Activated naive CD8-positive, alpha-beta T cell treated with anti-CD3 and anti-CD28 coated beads, Interleukin-2, amount 50 U/mL, for 16 hours (primary cell): Measurements from ENCODE around the gene RPL13.
"Not testable (repeated sequence)": the region's sequence is repeated elsewhere in the genome, so short reads cannot be mapped to it uniquely, and the experiment has no call there.

Experiments
- DNase-seq: peaks from one replicate; pipeline ENCODE4 v3.0.0-alpha.2; 2020; ENCODE audit warnings: low read depth, low spot score

Gene RPL13

DNA sequence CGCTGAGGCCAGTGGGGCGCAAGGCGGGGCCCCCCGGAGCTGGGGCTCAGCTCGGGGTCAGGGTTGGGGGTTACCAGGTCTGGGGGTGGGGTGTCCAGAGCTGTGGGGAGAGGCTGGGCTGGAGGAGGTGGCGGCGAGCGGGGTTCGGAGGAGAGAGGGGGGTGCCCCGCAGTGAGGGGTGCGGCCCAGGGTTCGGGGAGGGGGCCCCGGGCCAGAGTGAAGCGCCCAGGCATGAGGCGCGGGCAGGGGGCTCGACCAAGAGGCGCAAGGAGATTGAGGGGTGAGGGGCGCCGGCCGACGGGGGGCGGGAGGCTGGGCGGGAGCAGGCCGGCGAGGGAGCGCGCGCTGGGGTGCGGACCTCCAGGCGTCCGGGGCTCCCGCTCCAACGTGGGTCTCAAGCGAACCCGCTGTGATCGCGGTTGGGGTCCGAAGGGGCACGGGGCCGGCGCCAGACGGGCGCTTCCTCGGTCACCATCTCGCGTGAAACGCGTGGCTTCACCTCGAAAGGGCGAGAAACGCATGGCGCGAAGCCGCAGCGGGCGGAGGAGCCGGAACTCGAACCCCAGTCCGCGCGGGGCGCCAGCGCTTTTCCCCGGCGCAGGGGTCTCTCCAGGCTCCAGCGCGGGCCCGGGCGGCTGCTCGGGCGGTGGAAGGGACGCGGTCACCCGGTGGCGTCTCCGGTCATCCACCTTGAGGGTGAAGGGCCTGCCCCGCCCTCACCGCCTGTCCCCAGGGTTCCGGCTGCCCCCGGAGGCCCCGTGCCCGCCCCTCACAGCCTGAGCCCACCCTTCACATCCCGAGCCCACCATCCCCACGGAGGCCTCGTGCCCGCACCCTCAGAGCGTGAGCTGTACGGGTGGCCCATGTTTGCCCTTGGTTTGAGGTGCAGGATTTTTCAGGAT is 15.9 kb downstream of the RPL13 start:
- no peak for DNase-seq

DNA sequence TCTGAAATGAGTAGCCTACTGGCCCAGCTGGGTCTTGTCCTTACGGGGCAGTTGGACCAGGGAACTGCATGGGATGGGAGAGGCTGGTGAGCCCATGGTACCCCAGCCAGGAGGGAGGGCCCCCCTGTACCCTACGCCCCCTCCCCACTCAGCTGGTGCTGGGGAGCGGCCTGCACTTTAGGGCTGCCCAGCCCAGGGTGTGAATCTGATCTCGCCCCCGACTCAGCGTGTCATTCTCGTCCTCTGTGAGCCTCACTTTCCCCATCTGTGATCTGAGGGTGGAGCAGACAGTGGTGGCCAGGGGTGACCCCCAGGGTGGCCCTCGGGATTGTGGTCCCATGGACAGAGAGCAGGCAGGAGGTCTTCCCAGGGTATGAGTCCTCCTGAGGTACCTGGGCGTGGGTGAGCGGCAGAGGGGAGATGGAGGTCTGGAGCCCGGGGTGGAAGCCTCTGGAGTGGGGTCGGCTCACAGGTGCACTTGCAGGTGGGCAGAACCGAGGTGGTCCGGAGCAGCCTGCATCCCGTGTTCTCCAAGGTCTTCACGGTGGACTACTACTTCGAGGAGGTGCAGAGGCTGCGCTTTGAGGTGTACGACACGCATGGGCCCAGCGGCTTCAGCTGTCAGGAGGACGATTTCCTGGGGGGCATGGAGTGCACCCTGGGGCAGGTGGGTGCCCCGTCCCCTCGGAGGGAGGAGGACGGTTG is 16.7 kb downstream of the RPL13 start:
- no peak for DNase-seq

DNA sequence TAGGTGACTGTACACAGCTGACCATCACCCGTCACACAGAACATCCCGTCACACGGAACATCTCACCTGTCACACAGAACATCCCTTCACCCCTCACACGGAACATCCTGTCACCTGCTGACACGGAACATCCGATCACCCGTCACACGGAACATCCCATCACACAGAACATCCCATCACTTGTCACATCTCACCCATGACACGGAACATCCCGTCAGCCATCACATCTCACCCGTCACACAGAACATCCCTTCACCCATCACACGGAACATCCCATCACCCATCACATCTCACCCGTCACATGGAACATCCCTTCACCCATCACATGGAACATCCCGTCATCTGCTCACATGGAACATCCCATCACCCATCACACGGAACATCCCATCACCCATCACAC is 18.9 kb downstream of the RPL13 start:
- DNase-seq, result no peak

DNA sequence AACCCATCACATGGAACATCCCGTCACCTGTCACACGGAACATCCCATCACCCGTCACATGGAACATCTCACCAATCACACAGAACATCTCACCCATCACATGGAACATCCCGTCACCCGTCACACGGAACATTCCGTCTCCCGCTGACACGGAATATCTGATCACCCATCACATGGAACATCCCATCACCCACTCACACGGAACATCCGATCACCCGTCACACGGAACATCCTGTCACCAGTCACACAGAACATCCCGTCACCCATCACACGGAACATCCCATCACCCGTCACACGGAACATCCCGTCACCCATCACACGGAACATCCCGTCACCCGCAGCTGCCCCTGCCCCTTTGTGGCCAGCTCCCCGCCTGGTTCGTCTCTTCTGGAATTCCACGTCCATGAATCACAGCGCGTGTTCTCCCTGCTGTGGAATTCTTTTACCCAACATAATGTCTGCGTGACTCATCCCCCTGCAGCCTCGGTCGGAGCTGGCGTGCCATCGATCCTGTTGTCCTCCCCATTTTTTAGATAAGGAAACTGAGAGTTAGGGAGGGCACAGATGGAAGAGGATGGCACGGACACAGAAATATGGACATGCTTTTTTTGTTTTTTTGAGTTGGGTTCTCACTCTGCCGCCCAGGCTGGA is 20.7 kb downstream of the RPL13 start:
- DNase-seq, result no peak

DNA sequence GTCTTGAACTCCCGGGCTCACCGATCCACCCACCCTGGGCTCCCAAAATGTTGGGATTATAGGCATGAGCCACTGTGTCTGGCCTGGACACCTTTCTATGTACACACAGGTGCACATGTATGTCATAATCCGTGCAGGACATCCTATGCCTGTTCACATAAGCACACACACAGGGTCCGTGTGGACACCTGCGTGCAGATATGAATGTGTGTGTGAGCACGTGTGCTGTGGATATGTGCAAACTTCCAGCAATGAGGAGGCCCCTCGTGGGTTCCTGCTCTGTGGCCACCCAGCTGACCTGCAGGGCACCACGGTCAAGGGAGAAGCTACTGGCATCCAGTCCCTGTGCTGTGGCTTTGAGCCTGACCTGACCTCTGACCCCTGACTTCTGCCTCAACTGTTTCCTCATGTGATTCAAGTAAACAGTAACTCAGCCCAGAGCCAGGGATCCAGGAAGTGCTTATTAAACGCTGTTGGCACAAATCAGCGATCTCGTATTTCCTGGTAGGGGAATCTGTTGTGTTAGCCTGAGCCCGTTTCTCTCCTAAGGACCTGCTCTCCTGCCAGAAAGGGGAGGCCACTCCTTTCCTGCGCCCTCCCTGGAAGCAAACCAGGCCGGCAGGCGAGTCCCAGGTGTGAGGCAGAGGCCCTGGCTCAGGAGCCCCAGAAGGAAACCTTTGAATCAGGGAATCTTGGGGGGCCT is 21.5 kb downstream of the RPL13 start:
- no peak for DNase-seq

DNA sequence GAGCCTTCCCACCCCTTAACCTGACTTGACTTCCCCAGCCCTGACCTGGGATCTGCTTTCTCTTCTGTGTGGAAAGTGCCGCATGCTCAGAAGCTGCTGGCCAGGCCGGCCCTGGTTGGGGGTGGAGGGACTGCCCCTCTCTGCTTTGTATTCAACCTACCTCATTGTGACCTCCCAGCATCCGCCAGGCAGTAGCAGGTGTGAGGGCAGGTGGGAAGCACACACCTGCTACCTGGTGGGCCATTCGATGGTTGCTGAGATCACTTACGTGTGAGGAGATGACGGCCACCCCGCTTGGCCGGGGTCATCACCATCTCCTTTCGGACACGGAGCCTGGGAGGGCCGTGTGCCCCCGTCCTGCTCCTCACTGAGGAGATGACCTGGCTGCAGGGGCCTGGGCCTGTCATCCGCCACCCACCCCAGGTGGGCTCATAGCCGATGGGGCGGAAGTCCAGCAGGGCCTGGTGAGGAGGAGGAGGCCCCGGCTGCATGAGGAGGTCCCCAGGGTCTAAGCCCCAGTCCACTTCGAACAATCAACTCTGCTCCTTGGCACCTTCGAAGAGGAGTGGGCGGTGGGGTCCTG is 22.2 kb downstream of the RPL13 start:
- DNase-seq, result no peak

DNA sequence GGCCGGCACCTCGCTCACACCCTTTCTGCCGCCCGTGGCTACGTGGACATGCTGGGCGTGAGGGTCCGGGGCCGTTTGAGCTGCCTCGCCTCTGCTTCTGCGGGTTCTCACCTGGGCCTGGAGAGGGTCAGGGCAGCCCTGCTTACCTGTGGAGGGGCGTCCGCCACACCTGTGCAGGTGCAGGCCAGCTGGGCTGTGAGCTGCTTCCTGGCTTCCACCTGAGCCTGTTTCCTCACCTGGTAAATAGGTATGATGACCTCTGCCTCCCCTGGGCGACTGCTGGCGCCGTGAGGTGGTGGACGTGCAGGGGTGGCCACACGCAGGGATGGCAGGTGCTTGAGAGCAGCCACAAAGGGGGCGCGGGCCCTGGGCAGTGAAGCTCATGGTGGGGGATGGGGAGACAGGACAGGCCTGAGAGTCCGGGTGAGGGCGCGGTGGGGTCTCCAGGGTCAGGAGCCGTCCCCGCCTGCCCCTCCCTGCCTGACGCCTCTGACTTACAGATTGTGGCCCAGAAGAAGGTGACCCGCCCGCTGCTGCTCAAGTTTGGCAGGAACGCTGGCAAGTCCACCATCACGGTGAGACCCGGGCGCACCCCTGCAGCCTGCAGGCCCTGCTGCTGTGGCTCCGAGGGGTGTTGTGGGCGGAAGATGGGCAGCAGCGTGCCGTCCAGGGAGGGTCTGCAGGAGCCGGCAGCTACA is 22.9 kb downstream of the RPL13 start:
- no peak for DNase-seq

DNA sequence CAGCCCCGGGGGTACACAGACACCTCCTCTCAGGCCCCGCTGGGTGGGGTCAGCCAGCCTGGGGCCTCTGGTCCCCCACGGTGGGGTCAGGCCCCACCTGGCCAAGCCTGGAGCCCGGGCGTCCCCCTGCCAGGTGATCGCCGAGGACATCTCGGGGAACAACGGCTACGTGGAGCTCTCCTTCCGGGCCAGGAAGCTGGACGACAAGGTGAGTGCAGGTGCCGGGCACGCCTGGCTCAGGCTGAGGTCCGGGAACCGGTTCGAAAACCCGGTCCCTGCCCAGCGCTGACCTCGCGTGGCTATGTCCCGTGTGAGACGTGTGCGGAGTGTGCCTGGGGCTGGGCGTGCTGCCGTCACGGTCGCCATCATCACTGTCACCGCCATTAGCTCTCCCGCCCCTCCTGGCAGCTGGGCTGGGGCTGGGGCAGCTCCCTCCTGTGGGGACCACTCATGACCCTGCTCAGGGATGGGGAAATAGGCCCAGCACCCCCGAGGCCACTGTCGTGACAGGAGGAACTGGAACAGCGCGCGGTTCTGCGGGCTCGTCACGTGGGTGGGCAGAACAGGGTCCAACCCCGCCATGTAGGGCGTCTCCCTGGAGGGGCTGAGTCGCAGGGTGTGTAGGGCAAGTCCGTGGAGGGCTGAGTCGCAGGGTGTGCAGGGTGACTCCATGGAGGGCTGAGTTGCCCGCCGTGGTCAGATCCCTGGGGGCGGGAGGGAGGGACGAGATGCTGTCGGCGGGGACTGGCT is 23.6 kb downstream of the RPL13 start:
- no peak for DNase-seq

DNA sequence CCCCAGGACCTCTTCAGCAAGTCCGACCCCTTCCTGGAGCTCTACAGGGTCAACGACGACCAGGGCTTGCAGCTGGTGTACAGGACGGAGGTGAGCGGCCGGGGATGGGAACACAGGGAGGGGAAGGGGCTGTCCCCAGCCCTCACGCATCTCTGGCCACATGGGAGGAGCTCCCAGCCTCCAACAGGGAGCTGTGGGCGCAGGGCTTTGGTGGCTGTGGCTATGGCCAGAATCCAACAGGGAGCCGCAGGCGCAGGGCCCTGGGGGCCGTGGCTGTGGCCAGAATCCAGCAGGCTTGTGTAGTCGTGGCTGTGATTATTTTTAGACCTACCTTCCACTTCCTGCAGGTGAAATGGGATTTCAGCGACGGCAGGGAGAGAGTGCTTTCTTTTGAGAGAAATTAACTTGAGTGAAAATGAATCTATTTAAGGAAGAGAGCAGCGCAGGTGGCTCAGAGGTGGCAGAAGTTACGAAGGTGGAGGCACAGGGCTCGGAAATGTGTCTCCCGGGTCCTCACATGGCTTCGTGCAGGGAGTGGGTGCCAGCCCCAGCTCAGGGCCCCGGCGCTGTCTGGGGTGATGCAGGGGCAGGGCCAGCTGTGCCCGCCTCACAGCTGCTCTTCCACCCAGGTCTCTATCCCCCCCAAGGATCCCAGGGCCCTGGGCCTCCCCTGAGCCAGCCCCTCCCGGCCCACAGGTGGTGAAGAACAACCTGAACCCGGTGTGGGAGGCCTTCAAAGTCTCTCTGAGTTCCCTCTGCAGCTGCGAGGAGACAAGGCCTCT is 24.5 kb downstream of the RPL13 start:
- no peak for DNase-seq

DNA sequence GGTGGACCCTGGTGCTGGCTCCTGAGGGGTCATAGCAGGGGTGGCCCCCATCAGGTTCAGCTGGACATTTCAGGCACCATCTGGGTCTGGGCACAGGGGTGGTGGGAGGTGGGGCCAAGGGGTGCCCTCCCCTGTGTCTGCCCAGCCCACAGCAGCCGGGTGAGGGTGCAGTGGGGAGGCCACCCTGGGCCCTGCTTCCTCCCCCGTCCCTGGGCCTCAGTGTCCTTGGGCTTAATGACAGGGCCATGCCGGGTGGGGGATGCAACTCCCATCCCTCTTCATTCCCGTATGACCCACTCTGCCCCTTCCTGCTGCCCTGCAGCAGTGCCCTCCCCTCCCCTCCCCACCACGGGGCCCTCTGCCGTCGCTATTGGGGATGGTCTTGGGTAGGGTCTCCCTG is 25.7 kb downstream of the RPL13 start:
- no peak for DNase-seq

DNA sequence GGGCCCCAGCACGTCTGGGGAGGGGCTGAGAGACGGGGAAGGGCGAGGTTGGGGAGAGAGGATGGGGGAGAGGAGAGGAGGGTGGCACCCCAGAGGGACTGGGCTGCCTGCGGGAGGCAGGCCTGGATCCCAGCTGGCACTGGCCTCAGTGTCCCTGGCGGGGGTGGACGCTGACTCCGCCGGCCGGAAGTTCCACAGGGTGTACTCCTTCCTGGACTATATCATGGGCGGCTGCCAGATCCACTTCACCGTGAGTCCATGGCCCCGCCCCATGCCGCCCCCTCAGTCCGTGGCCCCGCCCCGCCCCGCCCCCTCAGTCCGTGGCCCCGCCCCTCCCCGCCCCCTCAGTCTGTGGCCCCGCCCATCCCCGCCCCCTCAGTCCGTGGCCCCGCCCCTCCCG is 26.4 kb downstream of the RPL13 start:
- DNase-seq, result no peak

DNA sequence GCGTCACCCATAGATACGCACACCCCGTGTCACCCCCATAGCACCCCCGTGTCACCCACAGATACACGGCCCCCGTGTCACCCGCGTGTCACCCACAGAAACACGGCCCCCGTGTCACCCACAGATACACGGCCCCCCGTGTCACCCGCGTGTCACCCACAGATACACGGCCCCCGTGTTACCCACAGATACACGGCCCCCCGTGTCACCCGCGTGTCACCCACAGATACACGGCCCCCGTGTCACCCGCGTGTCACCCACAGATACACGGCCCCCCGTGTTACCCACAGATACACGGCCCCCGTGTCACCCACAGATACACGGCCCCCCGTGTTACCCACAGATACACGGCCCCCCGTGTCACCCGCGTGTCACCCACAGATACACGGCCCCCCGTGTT is 27.2 kb downstream of the RPL13 start:
- DNase-seq, result not testable (repeated sequence)

DNA sequence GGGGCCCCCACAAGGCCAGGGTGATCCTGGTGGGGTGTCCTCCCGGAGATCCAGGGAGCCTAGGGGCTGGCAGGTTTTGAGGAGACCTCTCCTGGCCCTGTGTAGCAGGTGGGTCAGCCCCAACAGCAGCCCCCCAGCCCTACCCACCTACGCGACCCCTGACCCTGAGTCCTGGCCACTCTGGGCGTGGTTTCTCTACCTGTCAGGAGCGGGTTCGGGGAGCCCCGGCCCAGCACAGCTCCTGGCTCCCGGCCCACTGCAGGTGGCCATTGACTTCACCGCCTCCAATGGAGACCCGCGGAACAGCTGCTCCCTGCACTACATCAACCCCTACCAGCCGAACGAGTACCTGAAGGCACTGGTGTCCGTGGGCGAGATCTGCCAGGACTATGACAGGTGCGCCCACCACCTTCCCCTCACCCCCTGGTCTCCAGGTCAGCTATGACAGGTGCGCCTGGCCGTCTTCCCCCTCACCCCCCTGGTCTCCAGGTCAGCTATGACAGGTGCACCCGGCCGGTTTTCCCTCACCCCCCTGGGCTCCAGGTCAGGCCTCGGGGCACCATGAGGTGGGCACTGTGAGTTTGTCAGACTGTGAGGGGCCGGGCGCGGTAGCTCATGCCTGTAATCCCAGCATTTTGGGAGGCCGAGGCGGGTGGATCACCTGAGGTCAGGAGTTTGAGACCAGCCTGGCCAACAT is 28.1 kb downstream of the RPL13 start:
- no peak for DNase-seq

DNA sequence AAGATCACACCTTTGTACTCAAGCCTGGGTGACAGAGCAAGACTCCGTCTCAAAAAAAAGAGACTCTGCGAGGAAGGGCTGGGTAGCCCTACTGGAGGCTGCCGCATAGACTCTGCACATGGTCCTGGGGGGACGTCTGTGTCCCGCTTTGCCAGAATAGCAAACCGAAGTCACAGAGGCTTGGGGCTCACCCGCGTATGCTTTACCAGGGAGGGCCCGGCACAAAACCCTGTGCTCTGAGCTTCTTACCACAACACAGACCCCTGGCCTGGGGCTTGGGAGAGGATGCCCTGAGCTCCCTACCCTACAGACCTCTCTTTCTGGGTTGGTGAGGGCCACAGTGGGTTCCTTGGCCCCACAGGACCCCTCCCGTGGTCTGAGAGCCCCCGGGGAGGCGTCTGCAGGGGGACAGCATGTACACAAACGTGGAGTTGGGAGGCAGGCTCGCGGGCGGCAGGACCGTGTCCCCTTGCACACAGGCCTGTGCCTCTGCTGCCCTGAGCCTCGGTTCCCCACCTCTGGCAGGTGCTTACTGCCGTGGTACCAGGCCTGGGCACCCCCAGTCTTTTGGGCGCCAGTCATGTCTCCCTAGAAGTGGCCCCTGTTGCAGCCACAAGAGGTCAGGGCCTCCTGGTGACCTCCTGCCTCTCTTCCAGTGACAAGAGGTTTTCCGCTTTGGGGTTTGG is 28.9 kb downstream of the RPL13 start:
- no peak for DNase-seq

DNA sequence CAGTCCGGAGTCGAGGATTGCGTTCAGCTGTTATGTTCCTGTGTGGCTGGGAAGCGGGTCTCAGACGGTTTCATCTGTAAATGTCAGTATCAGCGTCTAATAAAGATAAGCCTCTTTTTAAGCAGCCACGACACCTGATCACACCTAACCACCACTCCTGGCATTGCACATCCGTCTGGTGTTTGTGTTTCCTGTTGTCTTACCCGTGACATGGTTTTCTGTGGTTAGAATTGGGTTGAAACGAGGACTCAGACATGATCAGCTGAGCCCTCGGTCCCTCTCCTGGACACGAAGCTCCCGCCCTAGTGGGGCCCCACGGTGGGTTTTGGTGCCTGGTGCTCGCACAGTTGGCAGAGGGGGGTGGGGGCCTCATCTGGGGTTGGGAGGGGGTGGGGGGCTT is 33.4 kb downstream of the RPL13 start:
- DNase-seq, result no peak

DNA sequence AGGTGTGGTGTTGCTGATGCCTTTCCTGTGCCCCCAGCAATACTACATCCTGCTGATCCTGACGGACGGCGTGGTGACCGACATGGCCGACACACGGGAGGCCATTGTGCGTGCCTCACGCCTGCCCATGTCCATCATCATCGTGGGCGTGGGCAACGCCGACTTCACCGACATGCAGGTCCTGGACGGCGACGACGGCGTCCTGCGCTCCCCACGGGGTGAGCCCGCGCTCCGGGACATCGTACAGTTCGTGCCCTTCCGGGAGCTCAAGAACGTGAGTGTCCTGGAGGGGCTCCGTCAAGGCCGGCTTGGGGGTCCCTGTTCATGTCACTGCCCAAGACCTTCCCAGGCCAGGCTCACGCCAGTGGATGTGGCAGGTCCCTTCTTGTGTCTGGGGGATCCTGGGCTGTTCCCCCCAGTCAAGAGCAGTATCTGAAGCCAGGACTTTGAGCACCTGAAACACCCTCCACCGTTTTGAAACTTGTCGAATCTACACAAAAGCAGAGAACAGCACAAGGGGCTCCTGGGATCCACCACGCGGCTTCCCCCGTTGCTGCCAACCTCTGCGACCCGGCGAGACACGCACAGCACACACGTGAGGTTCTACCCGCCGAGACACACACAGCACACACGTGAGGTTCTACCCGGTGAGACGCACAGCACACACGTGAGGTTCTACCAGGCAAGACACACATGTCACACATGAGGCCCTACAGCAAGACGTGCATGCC is 35.0 kb downstream of the RPL13 start:
- DNase-seq, result no peak

DNA sequence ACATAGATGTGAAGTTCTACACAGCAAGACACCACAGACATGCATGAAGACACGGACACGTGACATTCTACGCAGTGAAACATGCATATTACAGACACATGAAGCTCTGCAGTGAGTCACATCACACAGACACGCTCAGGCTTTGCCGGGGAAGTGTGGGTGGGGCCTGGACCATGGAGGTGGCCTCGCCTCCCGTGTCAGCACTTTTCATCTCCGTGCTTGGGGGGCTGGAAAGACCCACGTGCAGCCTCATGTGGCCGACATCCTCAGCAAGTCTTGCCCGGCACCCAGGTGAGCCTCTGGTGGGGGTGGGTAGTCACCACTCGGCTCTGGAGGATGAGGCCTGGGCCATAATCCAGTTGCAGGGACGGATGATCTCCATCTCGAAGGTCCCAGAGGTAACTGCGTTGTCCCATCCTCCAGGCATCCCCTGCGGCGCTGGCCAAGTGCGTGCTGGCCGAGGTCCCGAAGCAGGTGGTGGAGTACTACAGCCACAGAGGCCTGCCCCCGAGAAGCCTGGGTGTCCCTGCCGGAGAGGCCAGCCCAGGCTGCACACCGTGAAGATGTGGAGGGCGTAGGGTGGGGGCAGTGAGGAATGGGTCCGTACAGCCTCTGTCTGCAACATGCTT is 35.7 kb downstream of the RPL13 start:
- DNase-seq, result no peak
